HG02981 (cell line): ENCODE results near the gene RGP1.

Experiments used
- ATAC-seq: cut with Tn5 transposase; IDR thresholded peaks from one replicate; pipeline ENCODE4 v1.9.1; 2021; ENCODE audit warnings: mild to moderate bottlenecking, moderate library complexity; ENCODE audit not compliant: unreplicated experiment

The RGP1 gene

GRCh38 chr9:35748858-35749514 is at the start of gene RGP1, which contains the start of gene GBA2:
Gene RGP1 (plus strand): TSS chr9:35749287. CDS start chr9:35749756, 469 bp downstream.
Gene GBA2 (minus strand): TSS chr9:35749228. CDS start chr9:35748704, 524 bp downstream.
- peak; percentile 71 for ATAC-seq

GRCh38 chr9:35700031-35700430 is 49.1 kb upstream of the RGP1 start:
- ATAC-seq, result no peak

- ATAC-seq, result no peak
These were observed 48.1 kb upstream of the RGP1 start for GRCh38 chr9:35700942-35701341.

DNA sequence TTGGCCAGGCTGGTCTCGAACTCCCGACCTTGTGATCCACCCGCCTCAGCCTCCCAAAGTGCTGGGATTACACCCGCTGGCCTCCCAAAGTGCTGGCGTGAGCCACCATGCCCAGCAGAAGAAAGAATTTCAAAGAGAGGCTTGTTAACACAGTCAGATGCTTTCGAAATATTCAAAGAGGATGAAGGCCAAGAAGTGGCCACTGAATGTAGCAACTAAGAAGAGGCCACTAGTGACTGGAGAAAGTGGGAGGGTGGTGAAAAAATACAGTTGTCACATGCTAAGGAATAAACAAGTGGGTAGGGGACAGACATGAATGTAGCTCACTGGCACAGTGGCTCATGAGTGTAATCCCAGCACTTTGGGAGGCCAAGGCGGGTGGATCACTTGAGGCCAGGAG is 46.4 kb upstream of the RGP1 start:
- no peak for ATAC-seq

DNA sequence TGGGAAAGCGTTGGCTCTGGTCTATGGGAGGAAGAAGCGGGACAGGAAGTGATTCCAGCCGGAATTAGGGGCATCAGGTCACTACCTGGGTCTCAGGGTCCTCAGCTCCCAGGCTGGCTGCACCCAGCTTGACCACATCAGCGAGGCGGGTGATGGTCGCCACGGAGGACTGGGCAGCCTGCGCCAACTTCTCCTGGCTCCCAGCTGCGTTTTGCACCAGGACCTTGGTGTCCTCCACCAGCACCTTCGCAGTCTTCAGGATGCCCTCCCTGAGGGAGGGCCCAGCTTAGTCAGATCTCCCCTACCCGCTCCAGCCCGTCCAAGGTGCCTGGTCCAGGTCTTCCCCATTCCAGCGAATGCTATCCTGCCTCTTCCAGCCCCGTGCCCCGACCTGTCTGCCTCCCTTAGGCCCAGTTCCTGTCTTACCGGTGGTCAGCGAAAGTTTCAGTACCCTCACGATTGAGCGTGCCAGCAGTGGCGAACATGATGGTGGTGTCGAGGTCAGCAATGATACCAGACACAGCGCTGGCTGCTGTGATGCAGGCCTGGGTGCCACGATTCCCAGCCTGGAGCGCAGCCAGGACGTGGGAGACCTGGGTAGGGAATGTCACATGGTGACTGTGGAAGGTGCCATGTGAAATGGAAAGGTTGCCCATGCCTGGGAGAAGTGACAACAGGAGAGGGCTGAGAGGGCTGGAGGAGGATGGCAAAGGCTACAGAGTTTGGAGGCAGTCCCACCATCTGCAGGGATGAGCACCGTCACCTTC is 45.0 kb upstream of the RGP1 start:
- ATAC-seq, result no peak

DNA sequence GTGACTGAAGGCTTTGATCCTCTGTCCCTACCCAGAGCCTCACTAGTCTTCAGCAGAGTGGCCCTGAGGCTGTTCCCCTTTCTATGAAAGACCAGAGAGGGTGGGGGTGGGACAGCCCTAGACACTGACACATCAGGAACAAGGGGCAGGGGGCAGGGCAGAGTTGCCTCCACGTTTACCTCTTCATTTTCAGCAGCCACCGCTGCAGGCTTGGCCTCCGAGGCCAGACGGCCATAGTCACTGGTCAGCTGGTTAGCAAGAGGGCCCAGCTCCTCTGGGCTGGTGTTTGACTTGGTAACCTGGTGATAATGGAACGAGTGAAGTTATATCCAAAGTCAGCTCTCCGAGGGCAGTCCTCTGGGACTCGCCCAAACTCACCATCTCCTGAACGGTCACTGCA is 43.7 kb upstream of the RGP1 start:
- no peak for ATAC-seq

DNA sequence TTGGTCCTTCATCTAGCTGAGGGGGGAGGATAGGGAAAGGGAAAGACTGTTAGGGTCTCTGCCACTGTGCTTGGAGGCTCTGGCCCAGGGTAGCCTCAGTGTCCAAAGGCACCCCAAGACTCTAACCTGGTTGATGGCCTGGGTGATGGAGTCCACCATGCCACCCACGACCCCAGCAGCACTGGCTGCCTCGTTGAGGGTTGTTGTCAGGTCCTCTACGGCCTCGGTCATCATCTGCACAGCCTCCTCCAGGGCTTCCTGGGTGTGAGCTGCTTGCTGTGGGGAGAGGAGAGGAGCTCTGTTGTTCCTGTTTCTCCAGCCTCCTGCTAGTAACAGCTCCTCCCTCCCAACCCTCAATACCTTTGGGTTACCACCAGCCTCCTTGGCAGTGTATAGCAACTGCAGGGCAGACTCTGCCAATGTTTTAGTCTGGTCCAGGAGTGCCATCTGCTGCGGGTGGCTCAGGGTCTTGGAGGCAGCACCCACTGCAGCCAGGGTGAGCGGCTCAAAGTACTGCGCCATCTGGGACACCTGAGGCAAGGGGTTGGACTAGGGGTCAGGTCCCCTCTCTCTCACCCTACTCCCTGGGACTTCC is 43.2 kb upstream of the RGP1 start:
- no peak for ATAC-seq

DNA sequence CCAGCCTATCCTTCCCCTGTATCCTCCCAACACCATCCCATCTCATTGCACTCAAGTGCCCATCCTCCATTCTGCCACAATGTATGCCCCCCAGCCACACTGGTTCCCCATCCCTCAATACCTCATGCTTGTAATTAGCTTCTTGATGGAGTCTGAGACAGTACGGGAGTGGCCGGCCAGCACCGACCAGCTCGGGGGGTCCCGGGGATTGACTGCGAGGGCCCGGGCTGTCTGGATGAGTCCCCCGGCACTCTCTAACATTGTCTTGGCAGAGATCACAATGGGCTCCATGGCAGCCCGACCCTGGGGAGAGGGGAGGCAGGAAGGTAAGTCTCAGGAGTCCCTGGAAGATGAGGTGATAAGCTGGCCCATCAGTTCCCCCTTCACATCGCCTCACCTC is 42.1 kb upstream of the RGP1 start:
- ATAC-seq, result no peak

DNA sequence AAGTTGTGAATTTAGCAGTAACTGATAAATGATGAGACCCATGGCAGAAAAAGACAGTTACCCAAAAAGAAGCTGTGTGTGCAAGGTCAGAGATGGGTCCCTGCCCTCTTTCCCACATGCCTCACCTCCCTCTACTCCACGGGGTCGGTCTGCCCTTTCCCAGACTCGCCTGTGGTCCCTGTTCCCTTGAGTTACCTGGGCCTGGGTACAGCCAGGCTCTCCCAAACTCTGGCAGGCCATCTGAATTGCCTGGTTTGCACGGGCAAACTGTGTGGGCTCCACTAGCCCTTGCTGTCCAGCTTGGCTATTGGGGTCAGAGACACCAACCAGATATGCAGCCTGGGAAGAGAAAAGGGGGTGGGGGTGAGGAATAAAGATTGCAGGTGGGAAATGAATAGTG is 40.9 kb upstream of the RGP1 start:
- no peak for ATAC-seq

- no peak for ATAC-seq
These were observed 38.1 kb upstream of the RGP1 start for GRCh38 chr9:35710818-35711500.

DNA sequence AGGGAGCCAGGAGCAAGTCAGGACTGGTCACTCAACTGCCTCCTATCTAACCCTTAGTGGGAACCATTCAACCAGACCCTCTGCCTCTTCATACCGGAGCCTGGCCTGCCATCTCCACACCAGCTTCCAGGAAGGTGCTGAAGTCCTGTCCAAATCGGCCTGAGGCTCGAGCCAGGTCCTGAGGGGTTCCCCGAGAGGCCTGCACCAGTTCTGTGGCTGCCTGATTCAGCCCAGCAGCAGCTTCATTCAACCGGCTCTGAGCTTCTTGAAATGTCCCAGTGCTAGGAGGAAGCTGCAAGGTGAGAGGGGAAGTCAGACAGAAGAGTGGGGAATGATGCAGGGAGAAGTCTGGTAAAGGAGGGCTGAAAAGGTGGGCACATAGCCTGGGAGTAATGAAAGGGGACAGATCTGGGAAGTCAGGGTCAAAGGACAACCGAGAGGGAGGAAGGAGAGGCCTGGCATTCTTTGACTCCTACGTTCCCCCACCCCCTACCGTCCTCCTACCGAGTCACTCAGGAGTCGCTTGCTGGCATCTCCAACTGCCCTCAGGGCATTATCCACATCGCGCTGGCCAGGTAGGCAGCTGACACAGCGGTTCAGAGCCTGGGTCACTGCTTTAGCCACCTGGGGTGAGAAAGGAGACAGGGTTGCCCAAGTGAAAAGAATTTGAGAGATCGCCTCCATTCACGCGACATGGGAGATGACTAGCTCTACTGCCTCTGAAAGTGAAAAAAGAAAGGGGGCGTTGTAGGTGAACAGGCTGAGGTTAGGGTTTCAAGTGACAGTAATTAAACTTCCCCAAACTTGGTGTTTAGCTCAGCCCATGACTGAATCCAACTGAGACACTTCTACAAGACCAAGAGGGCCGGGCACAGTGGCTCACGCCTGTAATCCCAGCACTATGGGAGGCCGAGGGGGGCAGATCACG is 37.3 kb upstream of the RGP1 start:
- no peak for ATAC-seq

DNA sequence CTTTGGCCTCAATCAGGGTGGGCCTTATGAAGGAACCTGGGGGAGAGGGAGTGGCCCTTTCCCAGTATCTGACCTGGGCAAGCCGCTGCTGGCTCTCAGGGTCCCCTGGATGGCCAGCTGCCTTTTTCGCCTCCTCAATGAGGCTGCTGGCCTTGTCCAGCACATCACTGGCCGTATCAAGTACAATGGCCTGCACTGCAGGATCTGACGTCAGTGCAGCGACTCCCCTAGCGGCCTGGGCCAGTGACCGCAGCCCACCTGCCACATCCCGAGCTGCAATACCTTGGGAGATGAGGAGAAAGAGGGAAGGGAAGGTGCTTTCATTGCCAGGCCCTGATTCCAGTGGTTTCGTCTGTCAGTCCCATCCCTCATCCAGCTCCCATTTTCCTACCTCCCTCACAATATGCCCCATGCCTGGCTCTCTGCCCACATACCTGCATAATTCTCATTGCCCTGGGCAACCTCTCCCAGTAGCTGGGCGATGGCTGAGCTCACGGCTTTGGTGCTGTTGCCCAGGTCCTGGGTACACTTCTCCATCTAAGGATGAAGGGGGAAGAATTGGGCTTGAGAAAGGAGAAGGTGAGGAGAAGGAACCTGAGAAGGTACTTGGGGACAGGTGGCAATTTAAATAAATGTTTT is 36.2 kb upstream of the RGP1 start:
- ATAC-seq, result no peak

DNA sequence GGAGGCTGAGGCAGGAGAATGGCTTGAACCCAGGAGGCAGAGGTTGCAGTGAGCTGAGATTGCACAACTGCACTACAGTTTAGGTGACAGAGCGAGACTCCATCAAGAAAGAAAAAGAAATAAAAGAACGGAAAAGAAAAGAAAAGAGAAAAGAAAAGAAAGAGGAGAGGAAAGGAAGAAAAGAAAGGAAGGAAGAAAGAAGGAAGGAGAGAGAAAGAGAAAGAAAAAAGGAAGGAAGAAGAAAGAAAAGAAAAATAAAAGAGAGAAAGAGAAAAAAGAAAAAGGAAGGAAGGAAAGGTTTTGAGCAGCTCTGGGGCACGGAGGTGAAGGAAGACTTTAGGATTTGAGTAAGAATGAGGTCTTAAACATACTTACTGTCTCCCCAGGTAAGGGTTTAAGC is 35.5 kb upstream of the RGP1 start:
- no peak for ATAC-seq

GRCh38 chr9:35714123-35714522 is 35.0 kb upstream of the RGP1 start:
- ATAC-seq, result no peak

- no peak for ATAC-seq
These were observed 34.4 kb upstream of the RGP1 start for GRCh38 chr9:35714579-35715252.

DNA sequence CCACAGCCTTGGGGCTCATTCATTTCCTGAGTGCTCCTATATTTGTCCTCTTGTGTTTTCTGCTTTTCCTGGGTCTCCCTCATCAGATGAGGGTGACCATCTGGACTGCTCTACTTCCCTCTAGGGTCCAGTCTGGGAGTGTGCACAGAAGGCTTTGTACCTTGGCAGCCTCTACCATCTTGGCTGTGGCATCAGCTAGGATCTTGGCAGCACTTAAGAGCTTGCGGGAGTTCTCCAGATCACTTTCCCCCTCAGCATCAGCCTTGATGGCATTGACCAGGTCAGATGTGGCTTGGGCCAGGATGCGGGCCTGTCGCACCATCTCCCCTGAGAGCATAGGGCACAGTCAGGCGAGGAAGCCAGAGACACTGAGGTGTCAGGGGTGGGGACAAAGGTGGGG is 32.9 kb upstream of the RGP1 start:
- ATAC-seq, result no peak

DNA sequence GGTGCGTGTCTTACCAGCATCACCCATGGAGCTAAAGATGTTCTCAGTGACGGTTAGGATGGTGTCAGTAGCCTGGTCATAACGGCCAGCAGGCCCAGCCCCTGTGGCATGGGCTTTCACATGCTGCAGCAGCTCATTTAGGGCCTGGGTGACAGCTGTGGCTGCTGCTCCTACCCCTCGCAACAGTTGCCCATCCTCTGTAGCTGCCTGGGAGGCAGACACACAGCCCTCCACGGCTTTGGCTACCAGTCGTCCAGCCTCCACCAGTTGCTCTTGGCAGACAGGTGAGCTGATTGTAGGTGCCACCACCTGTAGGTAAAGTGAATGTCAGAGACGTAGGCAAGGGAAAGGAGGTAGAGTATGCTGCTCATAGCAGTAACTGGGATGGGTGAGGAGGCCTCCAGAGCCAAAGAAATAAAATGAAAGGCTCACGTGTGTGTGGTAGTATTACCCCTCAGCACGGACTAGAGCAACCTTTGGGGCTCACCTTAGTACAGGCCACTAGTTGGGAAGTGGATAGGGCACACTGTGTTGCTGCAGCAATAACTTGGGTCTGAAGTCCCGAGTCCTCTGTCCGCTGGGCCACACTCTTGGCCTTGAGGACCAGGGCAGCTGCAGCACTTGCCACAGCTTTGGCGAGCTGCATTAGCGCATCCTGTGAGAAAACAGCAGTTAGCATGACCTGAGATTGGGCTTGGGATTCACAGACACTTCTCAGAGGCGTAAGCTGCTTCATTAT is 31.8 kb upstream of the RGP1 start:
- no peak for ATAC-seq

DNA sequence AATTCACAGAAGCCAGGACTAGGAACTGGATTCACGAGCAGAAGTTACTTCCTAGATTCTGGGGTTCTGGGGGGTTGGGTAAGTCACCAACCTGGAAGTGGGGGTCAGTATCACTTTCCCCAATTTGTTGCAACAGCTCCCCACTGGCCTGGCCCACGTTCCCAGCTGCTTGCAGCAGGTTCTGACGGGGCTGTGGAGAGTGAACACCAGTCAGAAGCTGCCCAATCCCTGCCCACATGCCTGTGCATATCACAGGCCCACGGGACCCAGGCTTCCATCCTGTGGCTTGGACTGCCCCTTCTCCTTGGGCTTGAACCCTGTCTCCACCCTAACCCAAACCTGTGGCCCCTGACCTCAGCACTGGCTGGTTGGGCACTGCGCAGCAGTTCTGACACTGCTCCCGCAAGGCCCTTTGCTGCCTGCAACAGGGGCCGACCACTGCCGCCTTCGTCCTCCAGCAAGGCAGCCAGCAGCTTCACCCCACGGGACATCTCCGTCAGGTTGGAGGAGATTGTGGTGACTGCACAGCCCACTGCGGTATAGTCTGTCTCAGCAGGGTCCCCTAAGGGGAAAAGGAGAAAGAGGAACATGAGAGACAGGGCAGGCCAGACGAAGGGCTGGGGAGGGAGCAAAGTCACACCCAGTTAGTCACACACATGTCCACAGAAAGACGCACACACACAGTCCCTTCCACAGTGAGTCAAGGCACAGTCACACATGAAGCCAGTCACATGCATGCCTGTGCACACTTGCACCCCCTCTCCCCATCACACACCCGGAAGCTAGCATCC is 30.2 kb upstream of the RGP1 start:
- no peak for ATAC-seq
